ENCODE results near the gene ARPC4.

Gene ARPC4

DNA sequence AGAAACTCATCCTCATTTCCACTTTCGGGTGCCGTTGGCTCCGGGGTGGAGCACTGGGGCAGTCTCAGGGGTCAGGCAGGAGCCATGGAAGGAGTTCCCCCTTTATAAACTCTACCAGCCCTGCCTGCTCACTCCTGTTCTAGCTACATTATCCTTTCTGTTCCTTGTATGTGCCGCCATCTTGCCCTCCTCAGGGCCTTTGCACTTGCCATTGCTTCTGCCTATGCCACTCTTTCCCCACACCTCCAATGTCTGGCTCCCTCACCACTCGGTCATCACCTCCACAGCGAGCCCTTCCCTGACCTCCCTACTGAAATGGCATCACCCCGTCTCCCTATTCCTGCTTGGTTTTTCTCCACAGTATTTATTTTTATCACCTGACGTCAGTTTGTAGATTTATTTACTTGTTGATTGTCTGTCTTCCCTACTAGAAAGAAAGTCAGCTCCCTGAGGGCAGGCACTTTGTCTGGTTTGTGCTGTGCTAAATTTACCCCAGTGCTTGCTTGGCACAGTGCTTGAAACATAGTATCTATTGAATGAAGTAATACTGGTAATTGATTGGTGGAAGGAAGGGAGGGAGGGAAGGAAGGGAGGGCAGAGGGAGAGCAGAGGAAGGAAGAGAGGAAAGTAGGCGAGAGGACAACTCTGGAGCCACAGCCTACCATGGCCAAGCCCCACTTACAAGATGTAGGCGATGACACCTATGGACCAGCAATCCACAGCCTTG is 31.9 kb upstream of the ARPC4 start:
- no peak overlapping the region for H2AFZ ChIP-seq (ENCODE audit: low read length)
- H3K4me2 ChIP-seq (ENCODE audit: low read length) = no peak overlapping the region
- peaks cover 45% of the 10 kb centered on the region for H3K36me3 ChIP-seq (ENCODE audit: insufficient read depth, low read length)
- no peaks in the 10 kb centered on the region for H3K27me3 ChIP-seq (ENCODE audit: insufficient read depth, low read length)
- H4K20me1 ChIP-seq (ENCODE audit: insufficient read depth, low read length) = no peaks in the 10 kb centered on the region
- H3K9me3 ChIP-seq (ENCODE audit: low read length) = no peaks in the 10 kb centered on the region
- H3F3A ChIP-seq (ENCODE audit: insufficient read depth, low read length) = 0 out of 2 replicates have a peak, but pooled peaks cover 3% of the 10 kb centered on the region
- no peaks in the 10 kb centered on the region for H3K9me2 ChIP-seq (ENCODE audit: low read depth, low read length)
- H3K4me3 ChIP-seq (ENCODE audit: low read depth, low read length, poor library complexity, severe bottlenecking) = no peak overlapping the region
- H3K79me2 ChIP-seq (ENCODE audit: insufficient read depth, low read length) = no peaks in the 10 kb centered on the region
- no peak overlapping the region for H3K9ac ChIP-seq (ENCODE audit: low read length)
- no peaks in the 10 kb centered on the region for H3K4me1 ChIP-seq (ENCODE audit: insufficient read depth, low read length, severe bottlenecking)
- H3K27ac ChIP-seq (ENCODE audit: low read depth, low read length, poor library complexity, severe bottlenecking) = no peak overlapping the region
- TF ChIP-seq, protein P1, sequence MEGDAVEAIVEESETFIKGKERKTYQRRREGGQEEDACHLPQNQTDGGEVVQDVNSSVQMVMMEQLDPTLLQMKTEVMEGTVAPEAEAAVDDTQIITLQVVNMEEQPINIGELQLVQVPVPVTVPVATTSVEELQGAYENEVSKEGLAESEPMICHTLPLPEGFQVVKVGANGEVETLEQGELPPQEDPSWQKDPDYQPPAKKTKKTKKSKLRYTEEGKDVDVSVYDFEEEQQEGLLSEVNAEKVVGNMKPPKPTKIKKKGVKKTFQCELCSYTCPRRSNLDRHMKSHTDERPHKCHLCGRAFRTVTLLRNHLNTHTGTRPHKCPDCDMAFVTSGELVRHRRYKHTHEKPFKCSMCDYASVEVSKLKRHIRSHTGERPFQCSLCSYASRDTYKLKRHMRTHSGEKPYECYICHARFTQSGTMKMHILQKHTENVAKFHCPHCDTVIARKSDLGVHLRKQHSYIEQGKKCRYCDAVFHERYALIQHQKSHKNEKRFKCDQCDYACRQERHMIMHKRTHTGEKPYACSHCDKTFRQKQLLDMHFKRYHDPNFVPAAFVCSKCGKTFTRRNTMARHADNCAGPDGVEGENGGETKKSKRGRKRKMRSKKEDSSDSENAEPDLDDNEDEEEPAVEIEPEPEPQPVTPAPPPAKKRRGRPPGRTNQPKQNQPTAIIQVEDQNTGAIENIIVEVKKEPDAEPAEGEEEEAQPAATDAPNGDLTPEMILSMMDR (IDR thresholded peaks at IDR 0.05; ENCODE audit: low read length) = no peak

DNA sequence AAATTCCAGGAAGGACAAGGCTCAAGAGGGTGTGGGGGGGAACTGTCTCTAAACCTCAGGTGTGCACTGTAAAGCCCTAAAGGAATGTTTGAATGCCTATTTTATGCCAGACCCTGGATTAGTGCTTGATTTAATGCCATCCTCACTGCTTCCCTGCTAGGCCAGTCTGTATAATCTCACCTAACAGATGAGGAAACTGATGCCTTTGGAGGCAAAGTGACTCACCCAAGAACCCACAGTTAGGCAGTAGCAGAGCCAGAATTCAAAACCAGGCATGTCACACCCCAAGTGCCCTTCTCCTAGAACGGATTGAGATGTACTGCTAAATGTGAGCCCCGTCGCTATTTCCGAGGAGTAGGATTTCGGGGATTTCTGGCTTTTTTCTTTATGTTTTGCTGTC is 31.0 kb upstream of the ARPC4 start:
- no peak overlapping the region for H2AFZ ChIP-seq (ENCODE audit: low read length)
- H3K36me3 ChIP-seq (ENCODE audit: insufficient read depth, low read length) = peaks cover 36% of the 10 kb centered on the region
- no peak overlapping the region for H3K27ac ChIP-seq (ENCODE audit: low read depth, low read length, poor library complexity, severe bottlenecking)
- no peaks in the 10 kb centered on the region for H3K9me2 ChIP-seq (ENCODE audit: low read depth, low read length)
- H3F3A ChIP-seq (ENCODE audit: insufficient read depth, low read length) = 0 out of 2 replicates have a peak, but pooled peaks cover 6% of the 10 kb centered on the region
- no peaks in the 10 kb centered on the region for H3K4me1 ChIP-seq (ENCODE audit: insufficient read depth, low read length, severe bottlenecking)
- H3K9me3 ChIP-seq (ENCODE audit: low read length) = no peaks in the 10 kb centered on the region
- TF ChIP-seq, protein P1 (IDR thresholded peaks at IDR 0.05; ENCODE audit: low read length) = no peak
- TF ChIP-seq EZH2 (IDR thresholded peaks at IDR 0.05; ENCODE audit: borderline replicate concordance, low read length) = no peak
- H3K27me3 ChIP-seq (ENCODE audit: insufficient read depth, low read length) = no peaks in the 10 kb centered on the region
- no peak overlapping the region for H3K4me3 ChIP-seq (ENCODE audit: low read depth, low read length, poor library complexity, severe bottlenecking)
- no peak overlapping the region for H3K9ac ChIP-seq (ENCODE audit: low read length)
- H3K79me2 ChIP-seq (ENCODE audit: insufficient read depth, low read length) = no peaks in the 10 kb centered on the region
- H3K4me2 ChIP-seq (ENCODE audit: low read length) = no peak overlapping the region
- H4K20me1 ChIP-seq (ENCODE audit: insufficient read depth, low read length) = no peaks in the 10 kb centered on the region

DNA sequence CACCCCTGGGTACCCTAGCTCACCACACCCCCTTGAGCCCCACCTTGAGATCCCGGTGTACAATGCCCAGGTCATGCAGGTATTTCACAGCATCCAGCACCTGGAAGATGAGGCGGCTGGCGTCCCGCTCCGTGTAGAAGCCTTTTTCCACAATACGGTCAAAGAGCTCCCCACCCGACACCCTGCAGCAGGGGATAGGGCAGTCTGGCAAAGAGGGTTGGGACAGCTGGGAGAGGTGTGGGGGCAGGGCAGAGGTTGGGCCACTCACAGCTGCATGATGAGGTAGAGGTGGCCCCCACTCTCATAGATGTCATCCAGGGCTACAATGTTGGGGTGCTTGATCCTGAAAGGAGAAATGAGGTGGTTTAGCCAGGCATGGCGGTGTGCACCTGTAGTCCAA is 30.0 kb upstream of the ARPC4 start:
- H3K9me3 ChIP-seq (ENCODE audit: low read length) = no peaks in the 10 kb centered on the region
- TF ChIP-seq EZH2 (IDR thresholded peaks at IDR 0.05; ENCODE audit: borderline replicate concordance, low read length) = no peak
- TF ChIP-seq, protein P1 (IDR thresholded peaks at IDR 0.05; ENCODE audit: low read length) = no peak
- no peak overlapping the region for H2AFZ ChIP-seq (ENCODE audit: low read length)
- H3K4me1 ChIP-seq (ENCODE audit: insufficient read depth, low read length, severe bottlenecking) = no peaks in the 10 kb centered on the region
- H4K20me1 ChIP-seq (ENCODE audit: insufficient read depth, low read length) = no peaks in the 10 kb centered on the region
- H3K27ac ChIP-seq (ENCODE audit: low read depth, low read length, poor library complexity, severe bottlenecking) = no peak overlapping the region
- H3K79me2 ChIP-seq (ENCODE audit: insufficient read depth, low read length) = no peaks in the 10 kb centered on the region
- H3K9ac ChIP-seq (ENCODE audit: low read length) = no peak overlapping the region
- no peaks in the 10 kb centered on the region for H3K9me2 ChIP-seq (ENCODE audit: low read depth, low read length)
- H3K4me2 ChIP-seq (ENCODE audit: low read length) = no peak overlapping the region
- H3K27me3 ChIP-seq (ENCODE audit: insufficient read depth, low read length) = no peaks in the 10 kb centered on the region
- H3K36me3 ChIP-seq (ENCODE audit: insufficient read depth, low read length) = peaks cover 27% of the 10 kb centered on the region
- H3F3A ChIP-seq (ENCODE audit: insufficient read depth, low read length) = 0 out of 2 replicates have a peak, but pooled peaks cover 6% of the 10 kb centered on the region
- no peak overlapping the region for H3K4me3 ChIP-seq (ENCODE audit: low read depth, low read length, poor library complexity, severe bottlenecking)
